ENCODE results near the gene MEGF6.

GRCh38 chr1:3535732-3536131 lies 75.6 kb downstream of the MEGF6 start:
- TF ChIP-seq TAF1 (IDR thresholded peaks at IDR 0.05; ENCODE audit: borderline replicate concordance, low read depth, low read length) (no peak), POLR2A (IDR thresholded peaks at IDR 0.05; ENCODE audit: low read depth, low read length) (no peak)
